ENCODE results near the gene RRP36. TPM values are rescaled to one million over a fixed set of nuclear protein-coding genes. Genes with fewer than 3 reads are reported as not detected.

The RRP36 gene
- total RNA-seq, 1 experiment from 2014 or later, result 31.5 TPM

DNA sequence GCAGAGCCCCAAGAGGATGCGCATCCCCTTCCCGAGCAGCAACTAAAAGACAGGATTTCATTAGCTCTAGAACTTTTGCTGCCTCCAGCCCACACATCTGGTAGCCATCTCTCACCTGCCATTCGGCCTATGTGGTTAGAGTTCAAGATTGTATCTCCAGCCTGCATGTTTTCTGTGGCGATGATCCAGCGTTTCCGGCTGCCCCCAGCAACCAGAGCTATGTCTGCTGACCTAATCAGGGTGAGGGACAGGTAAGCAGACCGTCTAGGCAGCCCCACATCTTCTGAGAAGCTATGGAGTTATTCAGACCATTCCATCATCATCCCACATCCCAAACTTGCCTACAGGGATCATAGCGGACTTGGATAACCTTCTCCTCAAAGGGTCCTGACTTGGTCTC is 34.5 kb downstream of the RRP36 start:
- Histone ChIP-seq H3K79me2 (ENCODE audit: low read length) (peaks cover 47% of the 10 kb centered on the region), H3K9me3 (ENCODE audit: low read length) (no peaks in the 10 kb centered on the region), H4K20me1 (ENCODE audit: insufficient read depth, low read depth, low read length) (no peaks in the 10 kb centered on the region), H3K27ac (ENCODE audit: low read length) (no peak overlapping the region), H3K36me3 (ENCODE audit: insufficient read depth, low read length) (0 out of 2 replicates have a peak, but pooled peaks cover 5% of the 10 kb centered on the region), H3K4me3 (ENCODE audit: low read length) (no peak overlapping the region), H3K27me3 (ENCODE audit: low read length) (no peaks in the 10 kb centered on the region), H3K9ac (ENCODE audit: low read length) (no peak overlapping the region), H3K9me2 (replicated peaks; ENCODE audit: insufficient read depth, low read length) (no peaks in the 10 kb centered on the region), H3K4me2 (ENCODE audit: low read depth, low read length, poor library complexity, severe bottlenecking) (no peak overlapping the region), H2AFZ (ENCODE audit: low read length) (no peak overlapping the region), H3K4me1 (ENCODE audit: low read length) (peaks cover 48% of the 10 kb centered on the region)
- DNase-seq, result no peak

DNA sequence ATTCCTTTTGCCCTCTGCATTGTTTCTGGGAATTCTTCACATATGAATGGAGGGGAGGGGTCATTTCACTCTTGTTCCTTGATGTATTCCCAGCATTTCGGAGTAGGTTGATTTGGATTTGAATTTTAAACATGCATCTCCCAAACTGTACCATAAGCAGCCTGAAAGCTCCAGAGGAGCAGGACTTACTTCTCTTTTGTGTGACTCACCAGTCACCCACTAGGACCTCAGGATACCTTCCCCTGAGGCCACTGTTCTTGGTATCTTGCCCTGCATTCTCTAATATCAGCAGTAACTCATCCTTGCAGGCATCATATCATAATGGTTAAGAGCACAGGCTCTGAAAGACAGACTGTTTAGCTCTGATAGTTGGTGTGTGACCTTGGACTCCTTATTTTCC is 37.1 kb downstream of the RRP36 start:
- H3K9me3 ChIP-seq (ENCODE audit: low read length), result no peaks in the 10 kb centered on the region
- H2AFZ ChIP-seq (ENCODE audit: low read length), result no peak overlapping the region

DNA sequence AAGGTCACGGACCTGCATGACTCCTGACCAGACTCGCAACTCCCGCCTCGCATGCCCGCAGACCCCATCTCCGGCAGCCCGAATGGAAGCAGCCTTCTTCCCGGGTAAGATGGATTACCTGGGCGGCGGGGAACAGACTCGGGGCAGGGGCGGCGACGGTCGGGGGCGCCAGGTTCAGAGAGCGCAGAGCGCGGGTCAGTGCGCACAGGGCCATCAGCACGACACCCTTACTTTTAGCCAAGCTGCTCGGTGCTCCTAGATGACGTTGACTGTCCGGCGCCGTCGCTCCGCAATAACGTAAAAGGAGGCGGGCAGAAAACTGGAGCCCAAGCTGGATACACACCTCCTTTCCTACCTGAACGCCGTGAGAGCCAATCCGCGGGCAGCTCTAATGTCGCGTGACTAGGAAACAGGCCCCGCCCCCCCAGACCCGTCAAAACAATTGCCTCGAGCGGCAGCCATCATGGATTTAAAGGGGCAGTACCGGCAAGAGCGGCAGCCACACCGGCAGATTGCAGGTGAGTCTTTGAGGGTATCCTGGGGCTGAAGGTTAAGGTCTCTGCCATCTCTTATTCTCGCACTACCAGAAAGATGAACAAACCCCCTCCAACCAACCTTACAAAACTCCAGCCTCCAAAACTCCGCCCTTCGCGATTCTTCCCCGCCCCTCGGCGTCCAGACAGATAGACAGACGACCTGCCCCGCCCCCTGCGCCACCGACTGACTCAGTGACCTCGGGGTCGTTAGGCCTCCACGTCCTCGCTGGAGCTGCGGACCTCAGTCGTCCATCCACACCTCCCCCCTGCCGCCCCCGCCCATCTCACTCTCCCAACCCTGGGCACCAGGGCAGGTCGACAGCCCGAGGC is 38.0 kb downstream of the RRP36 start, which contains the start of the genes KLC4 and MRPL2:
Gene KLC4, plus strand, starts transcription at position 464 of the 866 bp plus-strand sequence. CDS start 1,705 bp downstream, outside the sequence.
Gene MRPL2, minus strand, starts transcription at position 267 of the 866 bp plus-strand sequence. Its CDS starts 53 bp downstream, at position 214.
- Histone ChIP-seq H3K4me1 (ENCODE audit: low read length) (peaks cover 22% of the 10 kb centered on the region), H3K4me3 (ENCODE audit: low read length) (peak within 1 kb of the TSS; percentile 97), H3K4me2 (ENCODE audit: low read depth, low read length, poor library complexity, severe bottlenecking) (peak within 1 kb of the TSS; percentile 98), H3K36me3 (ENCODE audit: insufficient read depth, low read length) (0 out of 2 replicates have a peak, but pooled peaks cover 5% of the 10 kb centered on the region), H3K27ac (ENCODE audit: low read length) (no peak within 1 kb of the TSS), H3K79me2 (ENCODE audit: low read length) (peaks cover 27% of the 10 kb centered on the region), H4K20me1 (ENCODE audit: insufficient read depth, low read depth, low read length) (no peaks in the 10 kb centered on the region), H3K9me3 (ENCODE audit: low read length) (no peaks in the 10 kb centered on the region), H3K9ac (ENCODE audit: low read length) (peak within 1 kb of the TSS; percentile 95), H3K27me3 (ENCODE audit: low read length) (no peaks in the 10 kb centered on the region), H3K9me2 (replicated peaks; ENCODE audit: insufficient read depth, low read length) (no peaks in the 10 kb centered on the region), H2AFZ (ENCODE audit: low read length) (peak within 1 kb of the TSS; percentile 92)
- peak; percentile 99 for DNase-seq

More for the DNA sequence above, 37.1 kb downstream of the RRP36 start:
- Histone ChIP-seq H3K4me3 (ENCODE audit: low read length) (peak overlapping the region; percentile 97), H3K4me2 (ENCODE audit: low read depth, low read length, poor library complexity, severe bottlenecking) (peak overlapping the region; percentile 86), H3K4me1 (ENCODE audit: low read length) (peaks cover 28% of the 10 kb centered on the region), H4K20me1 (ENCODE audit: insufficient read depth, low read depth, low read length) (no peaks in the 10 kb centered on the region), H3K27ac (ENCODE audit: low read length) (no peak overlapping the region), H3K9me2 (replicated peaks; ENCODE audit: insufficient read depth, low read length) (no peaks in the 10 kb centered on the region), H3K79me2 (ENCODE audit: low read length) (peaks cover 27% of the 10 kb centered on the region), H3K9ac (ENCODE audit: low read length) (peak overlapping the region; percentile 95), H3K36me3 (ENCODE audit: insufficient read depth, low read length) (0 out of 2 replicates have a peak, but pooled peaks cover 5% of the 10 kb centered on the region), H3K27me3 (ENCODE audit: low read length) (no peaks in the 10 kb centered on the region)
- no peak for DNase-seq

DNA sequence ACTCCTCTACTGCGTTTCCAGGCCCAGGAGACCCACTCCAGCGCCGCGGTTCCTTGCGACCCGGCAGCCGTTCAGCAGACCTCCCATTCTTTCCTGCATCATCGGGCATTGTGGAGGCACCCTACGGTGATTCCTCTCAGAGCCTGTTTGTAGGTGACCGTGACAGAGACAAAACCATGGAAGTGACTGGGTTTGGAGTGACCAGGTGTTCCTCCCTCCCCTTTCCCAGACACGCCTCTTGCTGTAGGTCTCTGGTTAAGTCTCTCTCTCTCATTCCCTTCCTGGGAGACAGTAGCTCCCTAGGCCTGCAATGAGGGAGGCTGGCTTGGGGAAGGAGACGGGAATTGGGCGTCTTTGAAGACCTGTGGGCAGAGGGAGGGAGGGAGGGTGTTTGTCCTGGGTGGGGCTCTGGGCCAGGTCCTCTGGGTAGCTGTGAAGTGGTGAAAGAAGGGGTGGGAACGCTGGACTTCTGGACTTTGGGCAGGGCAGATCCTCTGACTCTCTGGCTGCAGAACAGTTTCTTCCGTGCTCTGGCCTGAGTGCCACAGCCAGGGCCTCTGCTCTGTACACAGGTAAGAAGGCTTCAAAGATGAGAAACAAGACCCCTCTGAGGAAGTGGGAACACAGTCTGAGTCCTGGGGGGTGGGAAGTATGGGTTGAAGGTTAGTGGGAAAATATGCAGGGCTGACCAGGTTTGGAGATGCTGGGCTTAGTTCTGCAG is 38.8 kb downstream of the RRP36 start:
- H3K79me2 ChIP-seq (ENCODE audit: low read length), result peaks cover 27% of the 10 kb centered on the region
- peak overlapping the region; percentile 98 for H3K4me2 ChIP-seq (ENCODE audit: low read depth, low read length, poor library complexity, severe bottlenecking)
- H3K9me2 ChIP-seq (replicated peaks; ENCODE audit: insufficient read depth, low read length), result no peaks in the 10 kb centered on the region
- H2AFZ ChIP-seq (ENCODE audit: low read length), result peak overlapping the region; percentile 92
- no peak for DNase-seq
- H3K4me1 ChIP-seq (ENCODE audit: low read length), result peaks cover 22% of the 10 kb centered on the region
- H3K9me3 ChIP-seq (ENCODE audit: low read length), result no peaks in the 10 kb centered on the region
- H3K36me3 ChIP-seq (ENCODE audit: insufficient read depth, low read length), result 0 out of 2 replicates have a peak, but pooled peaks cover 5% of the 10 kb centered on the region
- H4K20me1 ChIP-seq (ENCODE audit: insufficient read depth, low read depth, low read length), result no peaks in the 10 kb centered on the region
- H3K27me3 ChIP-seq (ENCODE audit: low read length), result no peaks in the 10 kb centered on the region
- peak overlapping the region; percentile 97 for H3K4me3 ChIP-seq (ENCODE audit: low read length)
- no peak overlapping the region for H3K27ac ChIP-seq (ENCODE audit: low read length)
- H3K9ac ChIP-seq (ENCODE audit: low read length), result peak overlapping the region; percentile 87

DNA sequence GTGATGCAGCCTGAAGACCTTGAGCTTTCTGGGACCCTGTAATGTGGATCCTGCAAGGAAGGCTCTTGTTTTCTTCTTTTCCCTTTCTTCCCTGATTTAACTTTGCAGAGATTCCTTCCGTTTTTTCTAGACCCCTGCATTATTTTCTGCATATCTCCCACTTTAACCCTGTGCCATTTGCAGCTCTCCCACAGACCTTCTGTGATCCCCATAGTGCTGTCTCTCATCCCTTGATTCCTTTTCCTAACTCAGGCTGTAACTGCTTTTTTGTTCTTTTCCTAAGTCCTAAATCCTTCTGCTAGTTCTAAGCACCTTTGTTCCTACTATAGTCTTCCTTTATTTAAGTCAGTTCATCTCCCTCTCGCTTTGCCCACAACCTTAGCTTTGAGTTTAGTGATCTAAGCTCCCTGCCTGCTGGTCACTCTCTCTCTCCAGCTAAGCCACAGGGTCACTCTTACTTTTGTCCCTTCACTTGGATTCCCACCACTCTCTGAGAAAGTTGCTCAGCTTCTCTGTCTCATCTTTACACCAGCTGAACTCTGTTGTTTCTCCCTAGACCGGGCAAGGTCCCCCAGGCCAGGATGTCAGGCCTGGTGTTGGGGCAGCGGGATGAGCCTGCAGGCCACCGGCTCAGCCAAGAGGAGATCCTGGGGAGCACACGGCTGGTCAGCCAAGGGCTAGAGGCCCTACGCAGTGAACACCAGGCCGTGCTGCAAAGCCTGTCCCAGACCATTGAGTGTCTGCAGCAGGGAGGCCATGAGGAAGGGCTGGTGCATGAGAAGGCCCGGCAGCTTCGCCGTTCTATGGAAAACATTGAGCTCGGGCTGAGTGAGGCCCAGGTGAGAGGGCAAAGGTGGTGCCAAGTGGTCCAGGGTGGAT is 39.6 kb downstream of the RRP36 start:
- Histone ChIP-seq H3K4me2 (ENCODE audit: low read depth, low read length, poor library complexity, severe bottlenecking) (peak overlapping the region; percentile 98), H3K4me1 (ENCODE audit: low read length) (peaks cover 22% of the 10 kb centered on the region), H3K4me3 (ENCODE audit: low read length) (peak overlapping the region; percentile 97; the same call in 1 of the 2 replicates), H3K79me2 (ENCODE audit: low read length) (peaks cover 27% of the 10 kb centered on the region), H3K36me3 (ENCODE audit: insufficient read depth, low read length) (0 out of 2 replicates have a peak, but pooled peaks cover 2% of the 10 kb centered on the region), H3K9me2 (replicated peaks; ENCODE audit: insufficient read depth, low read length) (no peaks in the 10 kb centered on the region), H2AFZ (ENCODE audit: low read length) (no peak overlapping the region), H3K27ac (ENCODE audit: low read length) (no peak overlapping the region), H3K9me3 (ENCODE audit: low read length) (no peaks in the 10 kb centered on the region), H3K9ac (ENCODE audit: low read length) (peak overlapping the region; percentile 87), H3K27me3 (ENCODE audit: low read length) (no peaks in the 10 kb centered on the region), H4K20me1 (ENCODE audit: insufficient read depth, low read depth, low read length) (no peaks in the 10 kb centered on the region)
- DNase-seq, result no peak

DNA sequence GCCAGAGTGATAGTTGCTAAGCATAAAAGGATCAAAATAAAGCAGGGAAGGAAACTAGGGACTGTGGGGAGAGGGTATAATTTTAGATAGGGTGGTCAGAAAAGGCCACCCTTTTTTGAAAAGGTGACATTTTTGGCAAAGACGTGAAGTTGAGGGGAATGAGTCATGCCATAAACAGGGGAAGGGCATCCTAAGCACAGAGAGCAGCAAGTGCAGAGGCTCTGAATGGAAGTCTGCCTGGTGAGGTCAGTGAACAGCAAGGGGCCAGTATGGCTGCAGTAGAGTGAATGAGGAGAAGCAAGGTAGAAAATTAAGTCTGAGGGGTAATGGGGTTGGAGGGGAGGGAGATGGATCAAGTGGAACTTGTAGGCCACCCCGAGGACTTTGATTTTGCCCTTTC is 40.4 kb downstream of the RRP36 start:
- no peaks in the 10 kb centered on the region for H3K9me3 ChIP-seq (ENCODE audit: low read length)
- no peaks in the 10 kb centered on the region for H4K20me1 ChIP-seq (ENCODE audit: insufficient read depth, low read depth, low read length)
- H3K9ac ChIP-seq (ENCODE audit: low read length), result no peak overlapping the region
- H3K79me2 ChIP-seq (ENCODE audit: low read length), result peaks cover 27% of the 10 kb centered on the region
- DNase-seq, result no peak
- no peak overlapping the region for H3K4me3 ChIP-seq (ENCODE audit: low read length)
- no peaks in the 10 kb centered on the region for H3K36me3 ChIP-seq (ENCODE audit: insufficient read depth, low read length)
- peaks cover 22% of the 10 kb centered on the region for H3K4me1 ChIP-seq (ENCODE audit: low read length)
- H3K27me3 ChIP-seq (ENCODE audit: low read length), result no peaks in the 10 kb centered on the region
- no peak overlapping the region for H3K4me2 ChIP-seq (ENCODE audit: low read depth, low read length, poor library complexity, severe bottlenecking)
- no peak overlapping the region for H3K27ac ChIP-seq (ENCODE audit: low read length)
- no peaks in the 10 kb centered on the region for H3K9me2 ChIP-seq (replicated peaks; ENCODE audit: insufficient read depth, low read length)
- H2AFZ ChIP-seq (ENCODE audit: low read length), result no peak overlapping the region

DNA sequence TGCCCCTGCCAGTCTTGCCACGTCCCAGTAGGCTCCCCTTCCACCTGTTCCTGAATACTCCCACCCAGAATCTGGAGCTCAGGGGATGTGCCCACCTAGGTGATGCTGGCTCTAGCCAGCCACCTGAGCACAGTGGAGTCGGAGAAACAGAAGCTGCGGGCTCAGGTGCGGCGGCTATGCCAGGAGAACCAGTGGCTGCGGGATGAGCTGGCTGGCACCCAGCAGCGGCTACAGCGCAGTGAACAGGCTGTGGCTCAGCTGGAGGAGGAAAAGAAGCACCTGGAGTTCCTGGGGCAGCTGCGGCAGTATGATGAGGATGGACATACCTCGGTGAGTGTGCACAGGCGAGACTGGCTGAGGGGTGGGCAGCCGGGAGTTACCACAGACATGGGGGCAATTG is 41.4 kb downstream of the RRP36 start:
- Histone ChIP-seq H3K9me3 (ENCODE audit: low read length) (no peaks in the 10 kb centered on the region), H3K79me2 (ENCODE audit: low read length) (peaks cover 22% of the 10 kb centered on the region), H4K20me1 (ENCODE audit: insufficient read depth, low read depth, low read length) (no peaks in the 10 kb centered on the region), H3K9me2 (replicated peaks; ENCODE audit: insufficient read depth, low read length) (no peaks in the 10 kb centered on the region), H3K4me3 (ENCODE audit: low read length) (no peak overlapping the region), H3K36me3 (ENCODE audit: insufficient read depth, low read length) (no peaks in the 10 kb centered on the region), H3K4me2 (ENCODE audit: low read depth, low read length, poor library complexity, severe bottlenecking) (no peak overlapping the region), H3K9ac (ENCODE audit: low read length) (no peak overlapping the region), H3K27ac (ENCODE audit: low read length) (no peak overlapping the region), H3K27me3 (ENCODE audit: low read length) (no peaks in the 10 kb centered on the region), H2AFZ (ENCODE audit: low read length) (no peak overlapping the region), H3K4me1 (ENCODE audit: low read length) (peaks cover 20% of the 10 kb centered on the region)
- DNase-seq, result no peak

Data from Karpas-422 (cell line).